Type B pancreatic cell (in vitro differentiated cells): ENCODE results near the gene FAM83D. TPM values are rescaled to one million over a fixed set of nuclear protein-coding genes. Genes with fewer than 3 reads are reported as not detected.

Experiments used
- DNase-seq: peaks from one replicate; pipeline ENCODE4 v3.0.0; 2021; ENCODE audit warnings: mixed read lengths; ENCODE audit not compliant: unreplicated experiment; ENCODE audit errors: extremely low spot score
- H3K27ac Mint-ChIP-seq: 2 replicates; pipeline ENCODE4 v1.8.0; 2021; ENCODE audit warnings: mild to moderate bottlenecking, mixed read lengths
- H3K27me3 Mint-ChIP-seq: 2 replicates; pipeline ENCODE4 v1.8.0; 2021; ENCODE audit warnings: mixed read lengths
- H3K36me3 Mint-ChIP-seq: 2 replicates; pipeline ENCODE4 v1.8.0; 2021; ENCODE audit warnings: mixed read lengths
- H3K4me1 Mint-ChIP-seq: one replicate; pipeline ENCODE4 v1.8.0; 2021; ENCODE audit warnings: mixed read lengths; ENCODE audit not compliant: unreplicated experiment
- H3K4me3 Mint-ChIP-seq: 2 replicates; pipeline ENCODE4 v1.8.0; 2021; ENCODE audit warnings: mild to moderate bottlenecking, mixed read lengths
- H3K9me3 Mint-ChIP-seq: 2 replicates; pipeline ENCODE4 v1.8.0; 2021; ENCODE audit warnings: mixed read lengths
- total RNA-seq: library from RNA; stranded (reverse); gene quantifications from 2 replicates; pipeline ENCODE4 v1.2.1, GENCODE V29; 2021; ENCODE audit warnings: low replicate concordance
- TF ChIP-seq, protein P1 (sequence below): fragments of 200-600 bp; sonication (generic); conservative IDR thresholded peaks from 2 replicates; pipeline ENCODE4 v1.5.0; 2021; ENCODE audit warnings: antibody characterized with exemption, mild to moderate bottlenecking

FAM83D gene
- total RNA-seq, 1 donor from 2014 or later, result 23.1 TPM

- Mint-ChIP-seq H3K9me3 (no peaks in the 10 kb centered on the region), H3K27me3 (no peaks in the 10 kb centered on the region), H3K4me3 (no peak overlapping the region), H3K36me3 (peaks cover 13% of the 10 kb centered on the region), H3K27ac (no peak overlapping the region), H3K4me1 (peaks cover 5% of the 10 kb centered on the region)
- TF ChIP-seq, protein P1, sequence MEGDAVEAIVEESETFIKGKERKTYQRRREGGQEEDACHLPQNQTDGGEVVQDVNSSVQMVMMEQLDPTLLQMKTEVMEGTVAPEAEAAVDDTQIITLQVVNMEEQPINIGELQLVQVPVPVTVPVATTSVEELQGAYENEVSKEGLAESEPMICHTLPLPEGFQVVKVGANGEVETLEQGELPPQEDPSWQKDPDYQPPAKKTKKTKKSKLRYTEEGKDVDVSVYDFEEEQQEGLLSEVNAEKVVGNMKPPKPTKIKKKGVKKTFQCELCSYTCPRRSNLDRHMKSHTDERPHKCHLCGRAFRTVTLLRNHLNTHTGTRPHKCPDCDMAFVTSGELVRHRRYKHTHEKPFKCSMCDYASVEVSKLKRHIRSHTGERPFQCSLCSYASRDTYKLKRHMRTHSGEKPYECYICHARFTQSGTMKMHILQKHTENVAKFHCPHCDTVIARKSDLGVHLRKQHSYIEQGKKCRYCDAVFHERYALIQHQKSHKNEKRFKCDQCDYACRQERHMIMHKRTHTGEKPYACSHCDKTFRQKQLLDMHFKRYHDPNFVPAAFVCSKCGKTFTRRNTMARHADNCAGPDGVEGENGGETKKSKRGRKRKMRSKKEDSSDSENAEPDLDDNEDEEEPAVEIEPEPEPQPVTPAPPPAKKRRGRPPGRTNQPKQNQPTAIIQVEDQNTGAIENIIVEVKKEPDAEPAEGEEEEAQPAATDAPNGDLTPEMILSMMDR, result no peak
- no peak for DNase-seq
These were observed 11.8 kb downstream of the FAM83D start for GRCh38 chr20:38937978-38938473.

GRCh38 chr20:38939686-38940085 lies 13.5 kb downstream of the FAM83D start:
- no peak for DNase-seq
- TF ChIP-seq, protein P1, result no peak
- H3K36me3 Mint-ChIP-seq, result peaks cover 17% of the 10 kb centered on the region
- peaks cover 5% of the 10 kb centered on the region for H3K4me1 Mint-ChIP-seq
- H3K27me3 Mint-ChIP-seq, result no peaks in the 10 kb centered on the region
- H3K27ac Mint-ChIP-seq, result no peak overlapping the region
- no peak overlapping the region for H3K4me3 Mint-ChIP-seq
- H3K9me3 Mint-ChIP-seq, result no peaks in the 10 kb centered on the region

- Mint-ChIP-seq H3K27ac (no peak overlapping the region), H3K4me1 (peaks cover 5% of the 10 kb centered on the region), H3K4me3 (no peak overlapping the region), H3K36me3 (peaks cover 21% of the 10 kb centered on the region), H3K27me3 (no peaks in the 10 kb centered on the region), H3K9me3 (no peaks in the 10 kb centered on the region)
- TF ChIP-seq, protein P1, result no peak
- no peak for DNase-seq
These were observed 14.4 kb downstream of the FAM83D start for GRCh38 chr20:38940644-38941043.

GRCh38 chr20:38941726-38942389 lies 15.6 kb downstream of the FAM83D start:
- H3K4me3 Mint-ChIP-seq, result no peak overlapping the region
- TF ChIP-seq, protein P1, result no peak
- no peaks in the 10 kb centered on the region for H3K9me3 Mint-ChIP-seq
- no peaks in the 10 kb centered on the region for H3K27me3 Mint-ChIP-seq
- H3K36me3 Mint-ChIP-seq, result peaks cover 26% of the 10 kb centered on the region
- no peak for DNase-seq
- no peak overlapping the region for H3K27ac Mint-ChIP-seq
- peaks cover 11% of the 10 kb centered on the region for H3K4me1 Mint-ChIP-seq

DNA sequence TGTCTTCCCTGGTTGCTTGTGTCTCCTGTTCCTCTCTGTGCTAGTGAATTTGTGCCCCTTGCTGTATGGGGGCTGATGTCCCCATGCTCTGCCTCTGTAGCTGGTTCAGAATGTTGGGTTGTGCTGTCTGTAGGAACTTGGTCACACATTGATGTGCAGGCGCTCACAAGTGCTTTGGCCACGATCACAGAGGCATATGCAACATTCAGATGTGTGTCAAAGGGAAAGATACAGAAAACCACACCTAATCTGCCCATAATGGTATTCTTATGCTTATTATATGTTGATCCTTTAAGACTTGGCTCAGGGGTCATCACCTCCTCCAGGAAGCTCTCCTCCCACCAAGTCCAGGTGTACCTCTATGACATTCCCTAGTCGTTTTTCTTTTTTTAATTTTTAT lies 18.8 kb downstream of the FAM83D start:
- Mint-ChIP-seq H3K27ac (no peak overlapping the region), H3K36me3 (peaks cover 20% of the 10 kb centered on the region), H3K4me3 (no peak overlapping the region), H3K4me1 (peaks cover 8% of the 10 kb centered on the region), H3K9me3 (no peaks in the 10 kb centered on the region), H3K27me3 (no peaks in the 10 kb centered on the region)
- DNase-seq, result no peak
- TF ChIP-seq, protein P1, result no peak
